Parathyroid adenoma (tissue), 2 donors: ENCODE results near the gene CFAP92.

Experiments used
- H2AFZ ChIP-seq: fragments of 300-600 bp; sonication (generic); one replicate; pipeline ENCODE4 v1.7.0; 2017; ENCODE audit warnings: antibody characterized with exemption, mild to moderate bottlenecking
- H3K27ac ChIP-seq: fragments of 300-600 bp; sonication (generic); one replicate; pipeline ENCODE4 v1.7.0; 2017
- H3K27me3 ChIP-seq: fragments of 300-600 bp; sonication (generic); one replicate; pipeline ENCODE4 v1.7.0; 2017; ENCODE audit warnings: low read length; ENCODE audit not compliant: control insufficient read depth, insufficient read depth
- H3K36me3 ChIP-seq: fragments of 300-600 bp; sonication (generic); one replicate; pipeline ENCODE4 v1.7.0; 2017; ENCODE audit warnings: low read length; ENCODE audit not compliant: control insufficient read depth, insufficient read depth
- H3K4me1 ChIP-seq: fragments of 300-600 bp; sonication (generic); one replicate; pipeline ENCODE4 v1.7.0; 2017; ENCODE audit warnings: control low read depth
- H3K4me2 ChIP-seq: fragments of 300-600 bp; sonication (generic); one replicate; pipeline ENCODE4 v1.7.0; 2017; ENCODE audit warnings: low read length
- H3K4me3 ChIP-seq: fragments of 300-600 bp; sonication (generic); one replicate; pipeline ENCODE4 v1.7.0; 2017; ENCODE audit warnings: low read depth, low read length
- H3K79me2 ChIP-seq: fragments of 300-600 bp; sonication (generic); one replicate; pipeline ENCODE4 v1.7.0; 2017; ENCODE audit warnings: control low read depth
- H3K9ac ChIP-seq: fragments of 300-600 bp; sonication (generic); one replicate; pipeline ENCODE4 v1.7.0; 2017; ENCODE audit warnings: mild to moderate bottlenecking
- H3K9me3 ChIP-seq: fragments of 300-600 bp; sonication (generic); one replicate; pipeline ENCODE4 v1.7.0; 2017; ENCODE audit warnings: low read length; ENCODE audit not compliant: control insufficient read depth
- TF ChIP-seq, protein P1 (sequence below): fragments of 300-600 bp; sonication (generic); IDR thresholded peaks from one replicate; pipeline ENCODE4 v1.7.0; 2017; ENCODE audit warnings: antibody characterized with exemption, mild to moderate bottlenecking
- donor health status: primary hyperparathyroidism.

Gene CFAP92

GRCh38 chr3:129005526-129006303, 11.8 kb upstream of the CFAP92 start:
- Histone ChIP-seq H3K79me2 (no peaks in the 10 kb centered on the region), H2AFZ (no peak overlapping the region), H3K4me1 (peaks cover 13% of the 10 kb centered on the region), H3K27ac (no peak overlapping the region), H3K9ac (no peak overlapping the region), H3K36me3 (no peaks in the 10 kb centered on the region), H3K4me2 (no peak overlapping the region), H3K27me3 (no peaks in the 10 kb centered on the region), H3K9me3 (no peaks in the 10 kb centered on the region), H3K4me3 (no peak overlapping the region)
- TF ChIP-seq, protein P1, sequence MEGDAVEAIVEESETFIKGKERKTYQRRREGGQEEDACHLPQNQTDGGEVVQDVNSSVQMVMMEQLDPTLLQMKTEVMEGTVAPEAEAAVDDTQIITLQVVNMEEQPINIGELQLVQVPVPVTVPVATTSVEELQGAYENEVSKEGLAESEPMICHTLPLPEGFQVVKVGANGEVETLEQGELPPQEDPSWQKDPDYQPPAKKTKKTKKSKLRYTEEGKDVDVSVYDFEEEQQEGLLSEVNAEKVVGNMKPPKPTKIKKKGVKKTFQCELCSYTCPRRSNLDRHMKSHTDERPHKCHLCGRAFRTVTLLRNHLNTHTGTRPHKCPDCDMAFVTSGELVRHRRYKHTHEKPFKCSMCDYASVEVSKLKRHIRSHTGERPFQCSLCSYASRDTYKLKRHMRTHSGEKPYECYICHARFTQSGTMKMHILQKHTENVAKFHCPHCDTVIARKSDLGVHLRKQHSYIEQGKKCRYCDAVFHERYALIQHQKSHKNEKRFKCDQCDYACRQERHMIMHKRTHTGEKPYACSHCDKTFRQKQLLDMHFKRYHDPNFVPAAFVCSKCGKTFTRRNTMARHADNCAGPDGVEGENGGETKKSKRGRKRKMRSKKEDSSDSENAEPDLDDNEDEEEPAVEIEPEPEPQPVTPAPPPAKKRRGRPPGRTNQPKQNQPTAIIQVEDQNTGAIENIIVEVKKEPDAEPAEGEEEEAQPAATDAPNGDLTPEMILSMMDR: no peak

DNA sequence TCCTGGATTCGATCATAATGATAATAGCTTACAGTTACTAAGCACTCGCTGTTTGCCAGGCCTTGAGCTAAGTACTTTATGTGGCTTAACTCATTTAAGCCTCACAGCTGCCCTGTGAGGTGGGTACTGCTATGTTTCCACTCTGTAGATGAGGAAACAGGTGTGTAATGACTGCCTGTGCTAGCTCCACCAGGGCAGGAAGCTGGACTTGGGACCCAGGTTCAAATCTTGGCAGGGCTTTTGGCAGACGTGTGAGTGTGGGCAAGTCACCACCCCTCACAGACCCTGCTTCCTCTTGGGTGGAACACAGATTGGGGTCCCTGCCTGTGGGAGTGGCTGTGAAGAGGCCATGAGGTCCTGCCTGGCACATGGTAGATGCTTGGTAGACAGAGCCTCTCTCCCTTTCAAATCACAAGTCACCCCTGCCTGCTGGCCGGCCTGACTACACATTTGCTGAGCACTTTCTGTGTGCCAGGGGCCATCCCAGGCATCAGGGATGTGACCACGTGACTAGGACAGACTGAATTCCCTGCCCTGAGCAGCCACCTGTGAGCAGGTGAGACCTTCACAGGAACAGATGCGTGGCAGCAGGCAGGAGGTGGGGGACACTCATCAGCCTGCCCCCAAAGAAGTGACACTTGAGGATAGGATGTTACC, 10.9 kb upstream of the CFAP92 start:
- H3K4me3 ChIP-seq: no peak overlapping the region
- no peaks in the 10 kb centered on the region for H3K36me3 ChIP-seq
- H3K4me2 ChIP-seq: no peak overlapping the region
- no peak overlapping the region for H2AFZ ChIP-seq
- H3K9me3 ChIP-seq: no peaks in the 10 kb centered on the region
- no peaks in the 10 kb centered on the region for H3K79me2 ChIP-seq
- H3K4me1 ChIP-seq: peaks cover 13% of the 10 kb centered on the region
- no peak overlapping the region for H3K9ac ChIP-seq
- H3K27ac ChIP-seq: no peak overlapping the region
- TF ChIP-seq, protein P1: no peak
- H3K27me3 ChIP-seq: no peaks in the 10 kb centered on the region

DNA sequence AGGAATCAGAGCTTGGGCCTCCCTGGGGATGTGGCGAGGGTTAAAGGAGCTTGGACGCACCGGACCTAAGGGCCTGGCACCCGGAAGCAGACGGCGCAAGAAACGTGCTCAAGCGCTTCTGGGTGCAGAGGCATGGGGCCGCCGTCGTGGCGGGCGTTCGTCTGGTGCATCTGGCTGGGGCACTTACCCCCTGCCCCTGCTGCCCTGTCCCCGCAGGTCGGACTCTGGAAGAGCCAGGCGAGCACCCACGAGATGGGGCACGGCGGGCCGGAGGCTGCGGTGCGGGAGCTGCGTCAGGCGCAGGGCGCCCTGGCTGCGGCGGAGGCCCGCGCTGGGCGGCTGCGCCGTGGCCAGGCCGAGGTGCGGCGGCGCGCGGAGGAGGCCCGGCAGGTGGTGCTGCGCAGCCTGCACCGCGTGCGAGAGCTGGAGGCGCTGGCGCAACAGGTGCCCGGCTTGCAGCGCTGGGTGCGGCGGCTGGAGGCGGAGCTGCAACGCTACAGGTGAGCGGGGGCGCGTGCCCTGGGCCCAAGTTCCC, 9.8 kb upstream of the CFAP92 start:
- H3K4me1 ChIP-seq: peaks cover 13% of the 10 kb centered on the region
- H3K4me2 ChIP-seq: peak overlapping the region; percentile 55
- H3K27me3 ChIP-seq: no peaks in the 10 kb centered on the region
- no peak overlapping the region for H3K4me3 ChIP-seq
- TF ChIP-seq, protein P1: no peak
- no peak overlapping the region for H2AFZ ChIP-seq
- H3K9ac ChIP-seq: no peak overlapping the region
- H3K36me3 ChIP-seq: no peaks in the 10 kb centered on the region
- H3K79me2 ChIP-seq: no peaks in the 10 kb centered on the region
- H3K9me3 ChIP-seq: no peaks in the 10 kb centered on the region
- H3K27ac ChIP-seq: no peak overlapping the region

DNA sequence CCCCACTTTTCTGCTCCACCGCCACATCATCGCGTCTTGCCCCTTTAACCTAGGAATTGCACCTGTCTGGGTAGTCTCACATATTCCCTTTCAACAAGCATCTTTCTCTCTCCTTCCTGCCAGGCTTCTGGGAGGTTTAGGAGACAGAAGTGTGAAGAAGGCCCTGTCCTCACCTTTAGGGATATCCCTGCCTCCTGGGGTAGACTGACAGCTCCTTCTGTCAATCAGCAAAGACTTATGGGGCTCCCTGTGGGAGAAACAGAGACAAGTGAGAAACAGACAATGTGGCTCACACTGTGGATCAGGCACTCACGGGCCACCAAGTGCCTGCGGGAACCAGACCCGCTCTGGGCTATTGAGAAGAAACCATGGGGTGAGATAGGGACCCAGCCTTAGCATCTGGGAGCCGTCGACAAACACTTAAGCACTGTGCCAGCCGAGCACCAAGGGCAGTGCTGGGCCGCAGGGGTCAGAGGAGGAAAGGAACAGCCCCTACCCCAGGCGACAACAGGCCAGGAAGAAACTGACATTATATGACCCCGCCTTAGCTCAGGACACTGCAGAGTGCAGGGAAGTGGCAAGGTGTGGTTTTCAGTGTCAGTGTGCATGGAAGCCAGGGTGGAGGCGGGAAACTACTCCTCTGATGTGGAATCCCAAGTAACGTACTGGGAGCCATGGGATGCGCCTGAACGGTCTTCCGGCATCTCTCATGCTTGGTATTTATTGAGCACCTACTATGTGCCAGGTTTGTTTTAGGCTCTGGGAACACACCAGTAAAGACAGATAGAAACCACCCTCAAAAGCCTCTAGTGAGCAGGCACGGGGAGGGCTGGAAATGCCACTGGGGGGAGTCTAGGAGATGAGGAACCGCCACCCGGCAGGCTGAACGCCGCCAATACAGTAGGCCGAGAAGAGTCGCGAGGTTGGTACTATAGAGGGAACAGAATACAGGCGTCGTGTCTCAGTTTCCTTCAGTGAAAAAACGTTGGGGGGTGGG, 9.0 kb upstream of the CFAP92 start:
- Histone ChIP-seq H3K36me3 (no peaks in the 10 kb centered on the region), H3K4me2 (peak overlapping the region; percentile 79), H2AFZ (no peak overlapping the region), H3K27me3 (no peaks in the 10 kb centered on the region), H3K27ac (no peak overlapping the region), H3K9ac (no peak overlapping the region), H3K9me3 (no peaks in the 10 kb centered on the region), H3K79me2 (no peaks in the 10 kb centered on the region), H3K4me3 (no peak overlapping the region), H3K4me1 (peaks cover 13% of the 10 kb centered on the region)
- TF ChIP-seq, protein P1: no peak
